LNCaP clone FGC (cell line): ENCODE measurements around the gene NUDT16L1.
A peak's percentile ranks its signal among the peaks of the same experiment; 100 is the strongest.

ENCODE experiments used
- DNase-seq: peaks from one replicate; pipeline ENCODE4 v3.0.0-alpha.2; 2011; ENCODE audit warnings: low read depth
- H3K4me3 ChIP-seq: 2 replicates; pipeline ENCODE4 v1.5.1; 2011; ENCODE audit warnings: mild to moderate bottlenecking, low read depth, low read length, control low read depth
- TF ChIP-seq, protein P1 (sequence below): IDR thresholded peaks from 2 replicates; pipeline ENCODE4 v1.5.1; 2012; ENCODE audit warnings: mild to moderate bottlenecking; ENCODE audit not compliant: control insufficient read depth, insufficient read depth; ENCODE audit errors: extremely low read depth

NUDT16L1 gene

DNA sequence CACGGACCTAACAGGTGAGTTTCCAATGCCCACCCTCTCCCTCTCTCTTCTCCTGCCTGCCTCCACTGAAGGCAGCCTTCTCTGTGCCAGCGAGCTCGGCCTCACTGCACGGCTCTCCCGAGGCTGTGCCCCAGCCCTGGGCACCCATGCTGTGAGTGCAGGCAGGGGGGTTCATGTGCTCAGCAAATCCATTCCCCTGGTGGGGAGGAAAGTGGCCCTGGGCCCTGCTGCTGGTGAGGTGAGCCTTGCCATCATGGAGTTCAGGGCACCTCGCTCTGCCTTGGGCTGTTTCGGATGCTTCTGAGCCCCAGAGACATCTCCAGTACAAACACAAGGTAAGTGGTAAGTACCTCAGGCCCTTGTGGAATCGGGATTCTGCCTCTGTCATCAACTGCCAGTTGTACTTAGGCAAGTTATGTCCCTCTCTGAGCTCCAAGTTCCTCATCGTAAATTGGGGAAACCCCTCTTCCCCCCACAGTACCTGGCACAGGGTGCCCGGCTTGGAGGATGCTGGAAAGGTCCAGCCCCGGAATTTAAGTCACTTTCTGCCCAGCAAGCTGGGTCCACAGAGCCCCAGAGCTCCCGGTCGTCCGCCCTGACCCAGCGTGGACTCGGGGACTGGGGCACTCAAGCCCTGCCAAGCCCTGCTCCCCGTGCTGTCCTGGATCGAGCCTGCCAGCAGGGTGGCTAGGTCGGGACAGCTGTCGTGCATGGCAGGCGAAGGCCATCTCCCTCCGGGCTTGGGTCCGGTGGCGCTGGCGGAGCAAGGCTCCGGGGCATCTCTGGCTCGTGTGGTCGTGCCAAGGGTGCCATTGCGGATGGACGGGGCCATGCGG, 684 bp upstream of the NUDT16L1 start:
- DNase-seq: no peak

DNA sequence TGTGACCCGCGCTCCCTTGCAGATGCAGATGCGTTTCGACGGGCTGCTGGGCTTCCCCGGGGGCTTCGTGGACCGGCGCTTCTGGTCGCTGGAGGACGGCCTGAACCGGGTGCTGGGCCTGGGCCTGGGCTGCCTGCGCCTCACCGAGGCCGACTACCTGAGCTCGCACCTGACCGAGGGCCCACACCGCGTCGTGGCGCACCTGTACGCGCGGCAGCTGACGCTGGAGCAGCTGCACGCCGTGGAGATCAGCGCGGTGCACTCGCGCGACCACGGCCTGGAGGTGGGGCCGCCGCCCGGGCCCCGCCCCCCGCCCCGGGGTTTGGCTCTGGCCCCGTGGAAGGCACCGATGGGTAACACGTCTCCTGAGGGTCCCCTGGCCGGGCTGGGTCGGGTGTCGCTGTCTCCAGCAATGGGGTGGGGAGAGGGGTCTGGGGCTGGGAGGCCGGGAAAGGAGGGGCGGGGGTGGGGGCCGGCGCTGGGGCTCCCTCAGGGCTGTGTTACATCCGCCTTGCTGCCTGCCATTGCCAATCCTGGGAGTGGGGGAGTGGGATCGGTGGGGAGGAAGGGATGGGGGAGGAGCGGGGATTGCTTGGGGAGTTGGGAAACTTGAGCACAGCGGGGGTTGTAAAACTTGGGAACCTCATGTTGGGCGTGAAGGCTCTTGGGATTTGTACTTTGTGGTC, 737 bp downstream of the NUDT16L1 start:
- DNase-seq: no peak
- peak overlapping the region; percentile 82 for H3K4me3 ChIP-seq
- TF ChIP-seq, protein P1, sequence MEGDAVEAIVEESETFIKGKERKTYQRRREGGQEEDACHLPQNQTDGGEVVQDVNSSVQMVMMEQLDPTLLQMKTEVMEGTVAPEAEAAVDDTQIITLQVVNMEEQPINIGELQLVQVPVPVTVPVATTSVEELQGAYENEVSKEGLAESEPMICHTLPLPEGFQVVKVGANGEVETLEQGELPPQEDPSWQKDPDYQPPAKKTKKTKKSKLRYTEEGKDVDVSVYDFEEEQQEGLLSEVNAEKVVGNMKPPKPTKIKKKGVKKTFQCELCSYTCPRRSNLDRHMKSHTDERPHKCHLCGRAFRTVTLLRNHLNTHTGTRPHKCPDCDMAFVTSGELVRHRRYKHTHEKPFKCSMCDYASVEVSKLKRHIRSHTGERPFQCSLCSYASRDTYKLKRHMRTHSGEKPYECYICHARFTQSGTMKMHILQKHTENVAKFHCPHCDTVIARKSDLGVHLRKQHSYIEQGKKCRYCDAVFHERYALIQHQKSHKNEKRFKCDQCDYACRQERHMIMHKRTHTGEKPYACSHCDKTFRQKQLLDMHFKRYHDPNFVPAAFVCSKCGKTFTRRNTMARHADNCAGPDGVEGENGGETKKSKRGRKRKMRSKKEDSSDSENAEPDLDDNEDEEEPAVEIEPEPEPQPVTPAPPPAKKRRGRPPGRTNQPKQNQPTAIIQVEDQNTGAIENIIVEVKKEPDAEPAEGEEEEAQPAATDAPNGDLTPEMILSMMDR: no peak

More for the DNA sequence above, 684 bp upstream of the NUDT16L1 start:
- TF ChIP-seq, protein P1: no peak
- H3K4me3 ChIP-seq: peak overlapping the region; percentile 82

DNA sequence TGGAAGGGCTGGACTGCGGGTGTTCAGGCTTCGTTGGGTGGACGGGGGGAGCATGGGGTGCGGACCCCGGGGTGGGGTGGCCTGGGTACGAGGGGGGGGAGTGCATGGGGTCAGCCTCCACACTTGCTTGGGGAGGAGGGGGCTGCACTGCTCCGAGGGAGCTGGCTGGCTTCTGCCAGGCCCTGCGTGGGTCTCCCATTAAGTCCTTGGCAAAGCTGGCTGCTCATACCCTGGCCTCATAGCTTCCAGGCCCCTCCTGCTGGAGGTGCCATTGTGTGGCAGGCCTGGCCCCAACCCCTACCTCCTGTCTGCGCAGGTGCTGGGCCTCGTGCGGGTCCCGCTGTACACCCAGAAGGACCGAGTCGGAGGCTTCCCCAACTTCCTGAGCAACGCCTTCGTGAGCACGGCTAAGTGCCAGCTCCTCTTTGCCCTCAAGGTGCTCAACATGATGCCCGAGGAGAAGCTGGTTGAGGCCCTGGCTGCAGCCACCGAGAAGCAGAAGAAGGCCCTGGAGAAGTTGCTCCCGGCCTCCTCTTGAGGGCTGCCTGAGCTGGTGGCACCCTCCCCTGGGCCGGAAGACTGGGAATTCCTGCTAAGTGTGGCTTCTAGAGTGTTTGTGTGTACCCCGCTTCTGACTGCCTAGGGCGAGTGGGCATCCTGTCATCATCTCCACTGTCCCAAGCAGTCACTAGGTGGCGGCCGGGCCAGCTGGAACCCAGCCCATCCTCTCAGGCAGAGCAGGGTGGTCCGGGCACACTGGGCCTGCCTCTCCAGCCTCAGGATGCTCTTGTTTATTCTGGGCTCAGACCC, 1.5 kb downstream of the NUDT16L1 start:
- TF ChIP-seq, protein P1: peak; percentile 16; the same call in 1 of the 2 replicates
- no peak for DNase-seq
- H3K4me3 ChIP-seq: peak overlapping the region; percentile 82

DNA sequence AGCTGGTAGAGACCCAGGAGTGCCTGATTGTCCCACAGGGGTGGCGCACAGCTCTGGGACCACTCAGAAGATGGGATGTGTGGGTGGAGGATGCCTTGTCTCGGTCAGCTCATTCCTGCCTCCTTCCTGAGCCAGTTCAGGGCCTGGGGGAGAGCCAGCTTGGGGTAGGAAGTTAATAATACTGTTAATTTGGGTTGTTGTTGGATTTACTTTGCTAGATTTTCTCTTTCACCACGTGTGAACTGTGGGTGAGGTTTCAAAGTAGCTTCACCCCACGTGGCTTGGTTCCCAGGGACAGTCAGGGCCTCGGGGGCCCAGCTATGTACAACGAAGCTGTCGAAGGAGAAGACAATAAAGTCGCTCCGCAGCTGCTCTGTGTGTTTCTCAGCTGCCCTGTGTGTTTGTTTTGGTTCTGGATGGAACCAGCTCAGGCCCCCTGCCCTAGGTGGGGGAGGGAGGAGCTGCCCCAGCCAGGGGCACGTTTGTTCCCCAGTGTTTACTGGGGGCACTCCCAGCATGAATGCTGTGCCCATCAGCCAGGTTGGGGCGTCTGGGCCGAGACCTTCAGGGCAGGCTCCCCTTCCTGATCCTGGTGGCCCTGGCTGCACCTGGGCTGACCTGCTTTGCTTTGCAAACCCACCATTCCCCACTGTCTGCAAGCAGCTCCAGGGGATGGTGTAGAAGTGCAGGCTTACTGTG, 2.3 kb downstream of the NUDT16L1 start:
- H3K4me3 ChIP-seq: no peak overlapping the region
- TF ChIP-seq, protein P1: no peak
- DNase-seq: no peak

DNA sequence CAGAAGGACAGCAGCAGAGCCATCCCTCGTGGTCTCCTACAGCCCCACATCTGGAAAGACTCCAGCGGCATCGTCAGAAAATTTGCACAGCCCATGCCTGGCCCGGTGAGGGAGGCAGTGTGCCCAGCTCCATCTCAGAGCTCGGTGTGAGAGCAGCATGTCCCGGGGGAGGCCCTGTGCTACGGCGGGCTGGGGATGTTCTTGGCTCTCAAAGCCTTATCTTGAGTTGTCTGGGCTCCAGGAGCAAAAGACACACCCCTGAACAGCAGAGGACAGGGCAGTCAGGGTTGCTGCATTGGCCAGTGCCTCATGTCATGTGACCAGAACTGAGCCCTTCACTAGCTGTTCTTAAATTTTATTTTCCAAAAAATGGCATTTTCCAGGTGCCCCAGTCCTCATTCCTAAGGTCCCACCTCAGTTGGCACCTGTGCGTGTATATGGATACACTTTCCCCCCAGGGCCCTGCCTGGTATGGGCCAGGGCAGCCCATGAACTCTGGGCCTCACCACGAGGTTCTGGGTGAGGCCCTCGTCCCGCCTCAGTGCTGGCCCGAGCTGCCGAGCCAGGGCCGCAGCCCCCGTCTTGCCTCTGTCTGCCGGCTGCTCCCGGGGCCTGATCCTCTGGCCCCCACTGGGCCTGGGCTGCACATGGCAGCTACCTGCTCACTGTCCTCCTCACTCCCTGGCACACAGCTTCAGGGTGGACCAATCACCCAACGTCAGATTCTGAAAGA, 3.0 kb downstream of the NUDT16L1 start:
- TF ChIP-seq, protein P1: no peak
- no peak for DNase-seq
- no peak overlapping the region for H3K4me3 ChIP-seq
